K562 (cell line): Measurements from ENCODE around the gene OVCA2. TPM values are rescaled to one million over a fixed set of nuclear protein-coding genes. Genes with fewer than 3 reads are reported as not detected.

Experiments
- GTF2E2 ChIP-seq: fragments of 200-800 bp; sonication (Bioruptor generic); IDR thresholded peaks from 2 replicates; pipeline ENCODE4 v1.6.1; 2016; ENCODE audit warnings: missing genetic modification characterization, missing compliant biosample characterization
- PML ChIP-seq: IDR thresholded peaks from 2 replicates; pipeline ENCODE4 v1.6.1; 2012; ENCODE audit warnings: low read length, inconsistent platforms
- RBM22 ChIP-seq: fragments of 200-400 bp; formaldehyde crosslinking; IDR thresholded peaks from 2 replicates; pipeline ENCODE4 v1.6.1; 2018; ENCODE audit warnings: low read length, low read depth; ENCODE audit not compliant: poor library complexity, severe bottlenecking
- SMARCA4 ChIP-seq: fragments of 450-650 bp; IDR thresholded peaks from 2 replicates; pipeline ENCODE4 v1.6.1; 2016
- STAG1 ChIP-seq: sonication (generic); formaldehyde crosslinking; IDR thresholded peaks from 2 replicates; pipeline ENCODE4 v1.5.0; 2020; ENCODE audit warnings: missing genetic modification reagents, borderline replicate concordance
- ZBTB7A ChIP-seq: IDR thresholded peaks from 2 replicates; pipeline ENCODE4 v1.6.1; 2011; ENCODE audit warnings: low read depth, mild to moderate bottlenecking, low read length, moderate library complexity, borderline replicate concordance; ENCODE audit not compliant: control insufficient read depth
- ZNF696 ChIP-seq: fragments of 250-450 bp; sonication (Bioruptor Pico); conservative IDR thresholded peaks from 2 replicates; pipeline ENCODE4 v1.4.0; 2020; ENCODE audit warnings: mild to moderate bottlenecking, moderate library complexity
- polyA plus RNA-seq, 8 experiments: library from polyadenylated mRNA; depleted of rRNA in 4 of 8; stranded (reverse) in 5 of 8; unstranded in 3 of 8; fragments of >200 nt; fragmentation: Nextera tagmentation in 2 of 8; fragmentation: Illumina TruSeq in 1 of 8; extraction: Ambion mirVana in 2 of 8; extraction: Trizol in 1 of 8; gene quantifications; 2 replicates each; pipeline versions ENCODE4 v1.2.1 to v1.2.3, GENCODE V29; 2011 to 2014; ENCODE audit warnings: inconsistent platforms in 1 of 8, missing spikeins in 1 of 8
- total RNA-seq, 7 experiments: library from RNA; depleted of rRNA in 6 of 7; stranded (reverse); fragments of >200 nt in 6 of 7; fragmentation: Illumina TruSeq in 2 of 7; extraction: Trizol in 2 of 7; gene quantifications; 2 replicates each; pipeline versions ENCODE4 v1.2.1 to v1.2.3, GENCODE V29; 2011 to 2021; ENCODE audit warnings: low replicate concordance in 1 of 7
- TF ChIP-seq, protein P1 (sequence below): fragments of 250-450 bp; sonication (Bioruptor Pico); IDR thresholded peaks from 2 replicates; pipeline ENCODE4 v1.5.1; 2021; ENCODE audit warnings: mild to moderate bottlenecking
- TF ChIP-seq, protein P2 (sequence below), 3 experiments: IDR thresholded peaks in 2 of 3; conservative IDR thresholded peaks in 1 of 3; 2 replicates each; pipeline ENCODE4 v1.5.1; 2011 to 2012; ENCODE audit warnings: low read length in 3 of 3, mild to moderate bottlenecking in 3 of 3, control low read depth in 2 of 3, improper control_type of control experiment in 1 of 3, inconsistent platforms in 1 of 3, low read depth in 1 of 3, mixed read lengths in 1 of 3, moderate library complexity in 1 of 3; ENCODE audit not compliant: insufficient read depth in 2 of 3
- TF ChIP-seq, protein P3 (sequence below): sonication (generic); formaldehyde crosslinking; IDR thresholded peaks from 2 replicates; pipeline ENCODE4 v1.8.0; 2022; ENCODE audit warnings: missing genetic modification reagents, mild to moderate bottlenecking, moderate library complexity, borderline replicate concordance
- TF ChIP-seq, protein P4 (sequence below): fragments of 450-650 bp; formaldehyde crosslinking; IDR thresholded peaks from 2 replicates; pipeline ENCODE4 v1.4.0; 2022; ENCODE audit warnings: mild to moderate bottlenecking, moderate library complexity

Gene OVCA2
- total and polyA plus RNA-seq, 9 of the 15 experiments (the other 6 are each of a cell fraction or from before 2014, with no cell fraction given), result 3.0 to 23.7 (median 14.1) TPM

DNA sequence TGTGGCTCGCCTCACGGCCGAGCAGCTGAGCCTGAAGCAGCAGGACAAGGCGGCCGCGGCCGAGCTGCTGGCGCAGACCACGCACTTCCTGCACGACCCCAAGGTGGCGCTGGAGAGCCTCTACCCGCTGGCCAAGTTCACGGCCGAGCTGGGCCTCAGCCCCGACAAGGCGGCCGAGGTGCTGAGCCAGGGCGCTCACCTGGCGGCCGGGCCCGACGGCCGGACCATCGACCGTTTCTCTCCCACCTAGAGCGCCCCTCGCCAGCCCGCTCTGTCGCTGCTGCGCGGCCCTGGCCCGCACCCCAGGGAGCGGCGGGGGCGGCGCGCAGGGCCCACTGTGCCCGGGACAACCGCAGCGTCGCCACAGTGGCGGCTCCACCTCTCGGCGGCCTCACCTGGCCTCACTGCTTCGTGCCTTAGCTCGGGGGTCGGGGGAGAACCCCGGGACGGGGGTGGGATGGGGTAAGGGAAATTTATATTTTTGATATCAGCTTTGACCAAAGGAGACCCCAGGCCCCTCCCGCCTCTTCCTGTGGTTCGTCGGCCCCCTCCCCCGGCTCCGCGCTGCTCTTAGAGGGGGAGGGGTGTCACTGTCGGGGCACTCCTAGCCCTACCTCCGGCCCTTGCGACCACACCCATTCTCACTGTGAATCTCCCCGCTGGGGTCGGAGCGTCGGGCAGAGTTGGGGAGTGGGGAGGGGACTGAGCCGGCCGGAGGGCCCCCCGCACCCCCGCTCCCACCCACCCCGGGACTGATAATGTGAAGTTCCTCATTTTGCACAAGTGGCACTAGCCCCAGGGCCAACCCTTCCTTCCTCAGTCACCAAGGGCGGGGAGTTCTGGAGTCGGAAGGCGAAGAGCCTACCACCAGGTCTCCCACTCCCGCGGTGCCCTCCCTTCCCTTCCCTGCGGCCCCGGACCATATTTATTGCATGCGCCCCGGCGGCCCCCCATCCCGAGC lies 17.0 kb downstream of the OVCA2 start (continued):
- TF ChIP-seq, protein P1, sequence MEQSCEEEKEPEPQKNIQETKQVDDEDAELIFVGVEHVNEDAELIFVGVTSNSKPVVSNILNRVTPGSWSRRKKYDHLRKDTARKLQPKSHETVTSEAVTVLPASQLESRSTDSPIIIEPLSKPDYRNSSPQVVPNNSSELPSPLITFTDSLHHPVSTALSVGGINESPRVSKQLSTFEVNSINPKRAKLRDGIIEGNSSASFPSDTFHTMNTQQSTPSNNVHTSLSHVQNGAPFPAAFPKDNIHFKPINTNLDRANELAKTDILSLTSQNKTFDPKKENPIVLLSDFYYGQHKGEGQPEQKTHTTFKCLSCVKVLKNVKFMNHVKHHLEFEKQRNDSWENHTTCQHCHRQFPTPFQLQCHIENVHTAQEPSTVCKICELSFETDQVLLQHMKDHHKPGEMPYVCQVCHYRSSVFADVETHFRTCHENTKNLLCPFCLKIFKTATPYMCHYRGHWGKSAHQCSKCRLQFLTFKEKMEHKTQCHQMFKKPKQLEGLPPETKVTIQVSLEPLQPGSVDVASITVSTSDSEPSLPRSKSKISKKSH, result no peak
- TF ChIP-seq GTF2E2 (tag) (no peak), ZBTB7A (0 out of 2 replicates have a peak, but pooled peaks have one; percentile 17), STAG1 (CRISPR knock-in tag) (peak; percentile 26; the same call in 1 of the 2 replicates), RBM22 (peak; percentile 31), SMARCA4 (no peak), PML (no peak), ZNF696 (CRISPR knock-in tag) (no peak)
- TF ChIP-seq, protein P2, sequence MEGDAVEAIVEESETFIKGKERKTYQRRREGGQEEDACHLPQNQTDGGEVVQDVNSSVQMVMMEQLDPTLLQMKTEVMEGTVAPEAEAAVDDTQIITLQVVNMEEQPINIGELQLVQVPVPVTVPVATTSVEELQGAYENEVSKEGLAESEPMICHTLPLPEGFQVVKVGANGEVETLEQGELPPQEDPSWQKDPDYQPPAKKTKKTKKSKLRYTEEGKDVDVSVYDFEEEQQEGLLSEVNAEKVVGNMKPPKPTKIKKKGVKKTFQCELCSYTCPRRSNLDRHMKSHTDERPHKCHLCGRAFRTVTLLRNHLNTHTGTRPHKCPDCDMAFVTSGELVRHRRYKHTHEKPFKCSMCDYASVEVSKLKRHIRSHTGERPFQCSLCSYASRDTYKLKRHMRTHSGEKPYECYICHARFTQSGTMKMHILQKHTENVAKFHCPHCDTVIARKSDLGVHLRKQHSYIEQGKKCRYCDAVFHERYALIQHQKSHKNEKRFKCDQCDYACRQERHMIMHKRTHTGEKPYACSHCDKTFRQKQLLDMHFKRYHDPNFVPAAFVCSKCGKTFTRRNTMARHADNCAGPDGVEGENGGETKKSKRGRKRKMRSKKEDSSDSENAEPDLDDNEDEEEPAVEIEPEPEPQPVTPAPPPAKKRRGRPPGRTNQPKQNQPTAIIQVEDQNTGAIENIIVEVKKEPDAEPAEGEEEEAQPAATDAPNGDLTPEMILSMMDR (IDR thresholded peaks at IDR 0.05 in 2 of 3, conservative IDR thresholded peaks at IDR 0.05 in 1 of 3; ENCODE audit: insufficient read depth in 2 of 3, low read depth in 1 of 3, low read length in 3 of 3), result peak in 2 of 3 experiments; percentile 21 to 35; a peak in 2 of 6 replicates
- TF ChIP-seq, protein P3, sequence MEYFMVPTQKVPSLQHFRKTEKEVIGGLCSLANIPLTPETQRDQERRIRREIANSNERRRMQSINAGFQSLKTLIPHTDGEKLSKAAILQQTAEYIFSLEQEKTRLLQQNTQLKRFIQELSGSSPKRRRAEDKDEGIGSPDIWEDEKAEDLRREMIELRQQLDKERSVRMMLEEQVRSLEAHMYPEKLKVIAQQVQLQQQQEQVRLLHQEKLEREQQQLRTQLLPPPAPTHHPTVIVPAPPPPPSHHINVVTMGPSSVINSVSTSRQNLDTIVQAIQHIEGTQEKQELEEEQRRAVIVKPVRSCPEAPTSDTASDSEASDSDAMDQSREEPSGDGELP (CRISPR knock-in tag), result peak; percentile 62; the same call in 1 of the 2 replicates
- TF ChIP-seq, protein P4, sequence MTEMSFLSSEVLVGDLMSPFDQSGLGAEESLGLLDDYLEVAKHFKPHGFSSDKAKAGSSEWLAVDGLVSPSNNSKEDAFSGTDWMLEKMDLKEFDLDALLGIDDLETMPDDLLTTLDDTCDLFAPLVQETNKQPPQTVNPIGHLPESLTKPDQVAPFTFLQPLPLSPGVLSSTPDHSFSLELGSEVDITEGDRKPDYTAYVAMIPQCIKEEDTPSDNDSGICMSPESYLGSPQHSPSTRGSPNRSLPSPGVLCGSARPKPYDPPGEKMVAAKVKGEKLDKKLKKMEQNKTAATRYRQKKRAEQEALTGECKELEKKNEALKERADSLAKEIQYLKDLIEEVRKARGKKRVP (CRISPR knock-in tag), result no peak
